NT2/D1 (cell line): ENCODE results near the gene EXOC2.
"Not testable (repeated sequence)": the region's sequence is repeated elsewhere in the genome, so short reads cannot be mapped to it uniquely, and the experiment has no call there.

Experiments used
- DNase-seq: peaks from one replicate; pipeline ENCODE4 v3.0.0-alpha.2; 2011; ENCODE audit warnings: low read depth, low spot score
- H3K27me3 ChIP-seq: 2 replicates; pipeline ENCODE4 v1.6.0; 2011; ENCODE audit warnings: mild to moderate bottlenecking; ENCODE audit not compliant: insufficient read length, insufficient read depth
- H3K36me3 ChIP-seq: 2 replicates; pipeline ENCODE4 v1.6.1; 2011; ENCODE audit warnings: mild to moderate bottlenecking, low read length, mixed read lengths; ENCODE audit not compliant: insufficient read depth, insufficient read length
- H3K4me1 ChIP-seq: 2 replicates; pipeline ENCODE4 v1.5.1; 2011; ENCODE audit not compliant: insufficient read depth, insufficient read length
- H3K4me3 ChIP-seq: 2 replicates; pipeline ENCODE4 v1.5.1; 2011; ENCODE audit warnings: low read depth; ENCODE audit not compliant: insufficient read length
- H3K9ac ChIP-seq: 2 replicates; pipeline ENCODE4 v1.6.0; 2011; ENCODE audit warnings: low read depth; ENCODE audit not compliant: insufficient read length
- H3K9me3 ChIP-seq: 2 replicates; pipeline ENCODE4 v1.5.1; 2011; ENCODE audit warnings: mild to moderate bottlenecking, low read length; ENCODE audit not compliant: insufficient read depth
- SUZ12 ChIP-seq: IDR thresholded peaks from 2 replicates; pipeline ENCODE4 v1.6.1; 2011; ENCODE audit not compliant: insufficient read length, insufficient read depth; ENCODE audit errors: extremely low read depth
- YY1 ChIP-seq: IDR thresholded peaks from 2 replicates; pipeline ENCODE4 v1.6.1; 2011; ENCODE audit not compliant: insufficient read length, insufficient read depth
- ZNF274 ChIP-seq: IDR thresholded peaks from 2 replicates; pipeline ENCODE4 v1.6.1; 2011; ENCODE audit warnings: mild to moderate bottlenecking, low read depth, low read length

Gene EXOC2

GRCh38 chr6:611928-612327 is 81.0 kb downstream of the EXOC2 start:
- Histone ChIP-seq H3K9me3 (no peaks in the 10 kb centered on the region), H3K27me3 (no peaks in the 10 kb centered on the region), H3K36me3 (peaks cover 10% of the 10 kb centered on the region), H3K4me1 (no peaks in the 10 kb centered on the region), H3K9ac (no peak overlapping the region), H3K4me3 (no peak overlapping the region)
- no peak for DNase-seq
- no peak for TF ChIP-seq ZNF274
- TF ChIP-seq SUZ12: no peak
- TF ChIP-seq YY1: no peak

GRCh38 chr6:610882-611281 is 82.1 kb downstream of the EXOC2 start:
- H3K9ac ChIP-seq: no peak overlapping the region
- TF ChIP-seq SUZ12: no peak
- TF ChIP-seq ZNF274: no peak
- no peak for TF ChIP-seq YY1
- no peak overlapping the region for H3K4me3 ChIP-seq
- DNase-seq: no peak
- H3K36me3 ChIP-seq: peaks cover 15% of the 10 kb centered on the region
- H3K4me1 ChIP-seq: no peaks in the 10 kb centered on the region
- H3K9me3 ChIP-seq: no peaks in the 10 kb centered on the region
- no peaks in the 10 kb centered on the region for H3K27me3 ChIP-seq

- H3K4me1 ChIP-seq: no peaks in the 10 kb centered on the region
- peaks cover 12% of the 10 kb centered on the region for H3K36me3 ChIP-seq
- no peak overlapping the region for H3K9ac ChIP-seq
- H3K4me3 ChIP-seq: no peak overlapping the region
- no peaks in the 10 kb centered on the region for H3K27me3 ChIP-seq
- no peaks in the 10 kb centered on the region for H3K9me3 ChIP-seq
- TF ChIP-seq YY1 (no peak), SUZ12 (no peak), ZNF274 (no peak)
- DNase-seq: no peak
Observed at GRCh38 chr6:609905-610304, 83.0 kb downstream of the EXOC2 start.

DNA sequence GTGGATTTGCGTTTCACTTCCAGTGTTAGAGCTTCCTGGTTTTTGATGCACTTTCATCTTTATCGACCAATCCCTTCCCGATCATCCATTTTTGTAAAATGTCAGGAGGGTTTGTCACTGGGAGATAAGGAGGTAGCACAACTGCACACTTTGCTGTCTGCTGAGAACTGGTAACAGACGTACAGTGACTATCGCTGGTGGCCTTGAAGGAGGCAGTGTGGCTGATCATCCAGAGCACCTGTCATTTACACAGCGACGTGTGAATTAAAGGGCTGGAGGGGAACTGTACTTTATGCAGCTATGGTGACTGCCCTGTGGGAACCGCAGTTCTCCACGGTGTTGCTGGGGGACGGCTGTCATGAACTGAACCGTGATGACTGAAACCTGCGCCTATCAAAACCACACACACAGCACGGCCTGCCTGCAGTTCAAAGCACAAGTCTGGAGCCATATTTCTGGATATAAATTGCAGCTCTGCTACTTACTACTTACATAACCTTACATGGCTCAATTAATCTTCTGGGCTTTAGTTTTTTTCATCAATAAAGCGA is 86.0 kb downstream of the EXOC2 start:
- Histone ChIP-seq H3K4me1 (no peaks in the 10 kb centered on the region), H3K36me3 (peaks cover 15% of the 10 kb centered on the region), H3K9me3 (no peaks in the 10 kb centered on the region), H3K9ac (no peak overlapping the region), H3K4me3 (no peak overlapping the region), H3K27me3 (no peaks in the 10 kb centered on the region)
- TF ChIP-seq YY1: no peak
- no peak for TF ChIP-seq ZNF274
- TF ChIP-seq SUZ12: no peak
- DNase-seq: no peak

DNA sequence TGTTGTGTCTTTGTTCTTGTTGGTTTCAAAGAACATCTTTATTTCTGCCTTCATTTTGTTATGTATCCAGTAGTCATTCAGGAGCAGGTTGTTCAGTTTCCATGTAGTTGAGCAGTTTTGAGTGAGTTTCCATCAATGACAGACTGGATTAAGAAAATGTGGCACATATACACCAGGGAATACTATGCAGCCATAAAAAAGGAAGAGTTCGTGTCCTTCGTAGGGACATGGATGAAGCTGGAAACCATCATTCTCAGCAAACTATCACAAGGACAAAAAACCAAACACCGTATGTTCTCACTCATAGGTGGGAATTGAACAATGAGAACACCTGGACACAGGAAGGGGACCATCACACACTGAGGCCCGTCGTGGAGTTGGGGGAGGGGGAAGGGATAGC is 87.0 kb downstream of the EXOC2 start:
- not testable (repeated sequence) for DNase-seq, H3K27me3 ChIP-seq, H3K4me1 ChIP-seq, H3K9me3 ChIP-seq, H3K4me3 ChIP-seq, H3K9ac ChIP-seq
- peaks cover 15% of the 10 kb centered on the region for H3K36me3 ChIP-seq

DNA sequence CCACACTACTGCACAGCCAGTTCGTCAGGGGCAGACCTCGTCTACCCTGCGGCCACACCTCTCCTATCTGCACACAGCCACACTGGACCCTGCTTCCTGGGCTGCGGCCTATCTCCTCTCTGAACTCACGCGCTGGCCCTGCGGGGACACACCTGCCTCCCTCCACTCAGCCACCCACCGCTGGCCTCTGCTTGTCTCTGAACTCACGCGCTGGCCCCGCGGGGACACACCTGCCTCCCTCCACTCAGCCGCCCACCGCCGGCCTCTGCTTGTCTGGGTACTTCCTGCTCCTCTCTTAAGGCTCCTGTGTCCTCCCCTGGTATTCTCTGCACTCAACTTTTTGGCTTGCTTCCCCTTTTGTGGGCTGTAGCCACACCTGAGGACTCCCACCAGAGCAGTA is 88.4 kb downstream of the EXOC2 start:
- no peak for DNase-seq
- Histone ChIP-seq H3K36me3 (peaks cover 14% of the 10 kb centered on the region), H3K4me3 (no peak overlapping the region), H3K27me3 (no peaks in the 10 kb centered on the region), H3K9me3 (no peaks in the 10 kb centered on the region), H3K4me1 (no peaks in the 10 kb centered on the region), H3K9ac (no peak overlapping the region)
- TF ChIP-seq ZNF274 (no peak), SUZ12 (no peak), YY1 (no peak)

DNA sequence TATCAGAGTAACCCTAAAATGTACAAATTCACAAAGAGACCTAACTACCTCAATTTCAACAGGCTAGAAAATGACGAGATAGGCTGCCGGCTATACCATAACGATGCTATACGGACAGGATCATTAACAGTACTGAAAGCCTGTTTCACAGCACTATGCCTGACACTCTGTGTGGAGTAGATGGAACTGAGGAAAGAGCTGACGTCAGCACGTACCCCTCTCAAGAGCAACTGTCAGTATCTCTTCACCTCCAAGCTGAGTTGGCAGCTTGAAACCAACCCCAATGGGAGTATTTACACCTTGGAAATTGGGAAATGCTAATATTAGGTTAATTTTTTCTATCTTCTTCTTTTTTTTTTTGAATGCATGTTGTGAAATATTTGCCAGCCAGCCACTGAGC is 89.7 kb downstream of the EXOC2 start:
- H3K27me3 ChIP-seq: no peaks in the 10 kb centered on the region
- TF ChIP-seq ZNF274 (no peak), YY1 (no peak), SUZ12 (no peak)
- no peak overlapping the region for H3K9ac ChIP-seq
- H3K4me3 ChIP-seq: no peak overlapping the region
- peaks cover 13% of the 10 kb centered on the region for H3K36me3 ChIP-seq
- DNase-seq: no peak
- no peaks in the 10 kb centered on the region for H3K4me1 ChIP-seq
- H3K9me3 ChIP-seq: no peaks in the 10 kb centered on the region
